HEK293 (cell line): ENCODE data around the gene NFIB.

Experiments used
- HOXC10 ChIP-seq: sonication (generic); formaldehyde crosslinking; IDR thresholded peaks from 2 replicates; pipeline ENCODE4 v1.8.1; 2023; ENCODE audit warnings: mild to moderate bottlenecking, missing genetic modification reagents
- MEIS1 ChIP-seq: sonication (generic); formaldehyde crosslinking; IDR thresholded peaks from 2 replicates; pipeline ENCODE4 v1.8.1; 2022; ENCODE audit warnings: missing genetic modification reagents, mild to moderate bottlenecking, borderline replicate concordance
- OSR2 ChIP-seq: fragments of 450-650 bp; formaldehyde crosslinking; IDR thresholded peaks from 2 replicates; pipeline ENCODE4 v1.5.1; 2016; ENCODE audit warnings: missing biosample characterization, missing genetic modification characterization
- SP3 ChIP-seq: fragments of 450-650 bp; formaldehyde crosslinking; IDR thresholded peaks from 2 replicates; pipeline ENCODE4 v1.5.1; 2016; ENCODE audit warnings: missing biosample characterization, missing genetic modification characterization
- ZBTB21 ChIP-seq: fragments of 450-650 bp; formaldehyde crosslinking; IDR thresholded peaks from 2 replicates; pipeline ENCODE4 v1.5.1; 2017; ENCODE audit warnings: missing biosample characterization, missing genetic modification characterization
- ZNF266 ChIP-seq: fragments of 450-650 bp; formaldehyde crosslinking; IDR thresholded peaks from 2 replicates; pipeline ENCODE4 v1.5.1; 2016; ENCODE audit warnings: missing biosample characterization, missing genetic modification characterization, low read depth
- ZNF274 ChIP-seq, 2 experiments: fragments of 200-500 bp in 1 of 2; fragments of 450-650 bp in 1 of 2; sonication (Bioruptor generic) in 1 of 2; formaldehyde crosslinking in 1 of 2; IDR thresholded peaks; 2 replicates each; pipeline versions ENCODE4 v1.5.1 to v1.6.1; 2014 to 2016; ENCODE audit warnings: borderline replicate concordance in 1 of 2, inconsistent platforms in 1 of 2, low read length in 1 of 2, missing biosample characterization in 1 of 2, missing genetic modification characterization in 1 of 2
- ZNF292 ChIP-seq: fragments of 450-650 bp; formaldehyde crosslinking; IDR thresholded peaks from 2 replicates; pipeline ENCODE4 v1.5.1; 2016; ENCODE audit warnings: low read depth, missing biosample characterization, missing genetic modification characterization, borderline replicate concordance
- ZNF311 ChIP-seq: fragments of 450-650 bp; formaldehyde crosslinking; IDR thresholded peaks from 2 replicates; pipeline ENCODE4 v1.5.1; 2017; ENCODE audit warnings: missing biosample characterization, missing genetic modification characterization, borderline replicate concordance
- ZNF37A ChIP-seq: fragments of 450-650 bp; IDR thresholded peaks from 2 replicates; pipeline ENCODE4 v1.5.1; 2018; ENCODE audit warnings: missing biosample characterization, missing genetic modification characterization
- ZNF394 ChIP-seq: fragments of 450-650 bp; formaldehyde crosslinking; IDR thresholded peaks from 2 replicates; pipeline ENCODE4 v1.5.1; 2016; ENCODE audit warnings: missing biosample characterization, missing genetic modification characterization, mild to moderate bottlenecking, moderate library complexity, borderline replicate concordance
- ZNF510 ChIP-seq: fragments of 450-650 bp; formaldehyde crosslinking; IDR thresholded peaks from 2 replicates; pipeline ENCODE4 v1.5.1; 2018; ENCODE audit warnings: mild to moderate bottlenecking, missing genetic modification characterization, missing biosample characterization; ENCODE audit not compliant: insufficient replicate concordance
- ZNF529 ChIP-seq: fragments of 450-650 bp; formaldehyde crosslinking; IDR thresholded peaks from 2 replicates; pipeline ENCODE4 v1.5.1; 2017; ENCODE audit warnings: missing genetic modification characterization, missing biosample characterization; ENCODE audit not compliant: insufficient replicate concordance
- ZNF585B ChIP-seq: fragments of 450-650 bp; formaldehyde crosslinking; IDR thresholded peaks from 2 replicates; pipeline ENCODE4 v1.5.1; 2016; ENCODE audit warnings: missing biosample characterization, missing genetic modification characterization
- ZNF677 ChIP-seq: fragments of 450-650 bp; IDR thresholded peaks from 2 replicates; pipeline ENCODE4 v1.5.0; 2018; ENCODE audit warnings: missing biosample characterization, mild to moderate bottlenecking, missing genetic modification characterization, moderate library complexity
- ZNF76 ChIP-seq: fragments of 450-650 bp; formaldehyde crosslinking; IDR thresholded peaks from 2 replicates; pipeline ENCODE4; 2016; ENCODE audit warnings: low read depth, missing biosample characterization, missing genetic modification characterization, borderline replicate concordance
- TF ChIP-seq, protein P1 (sequence below): fragments of 450-650 bp; formaldehyde crosslinking; IDR thresholded peaks from 2 replicates; pipeline ENCODE4 v1.5.1; 2016; ENCODE audit warnings: missing biosample characterization, missing genetic modification characterization
- TF ChIP-seq, protein P2 (sequence below): fragments of 450-650 bp; formaldehyde crosslinking; conservative IDR thresholded peaks from 2 replicates; pipeline ENCODE4 v1.5.1; 2016; ENCODE audit warnings: low read depth, missing biosample characterization, missing genetic modification characterization
- TF ChIP-seq, protein P3 (sequence below): fragments of 450-650 bp; formaldehyde crosslinking; IDR thresholded peaks from 2 replicates; pipeline ENCODE4 v1.5.1; 2016; ENCODE audit warnings: missing biosample characterization, missing genetic modification characterization
- TF ChIP-seq, protein P4 (sequence below): IDR thresholded peaks from 2 replicates; pipeline ENCODE4 v1.6.1; 2011; ENCODE audit warnings: mild to moderate bottlenecking, low read depth, low read length, borderline replicate concordance
- TF ChIP-seq, protein P5 (sequence below): fragments of 450-650 bp; formaldehyde crosslinking; IDR thresholded peaks from 2 replicates; pipeline ENCODE4; 2016; ENCODE audit warnings: missing biosample characterization, missing genetic modification characterization
- TF ChIP-seq, protein P6 (sequence below): fragments of 450-650 bp; formaldehyde crosslinking; IDR thresholded peaks from 2 replicates; pipeline ENCODE4 v1.5.1; 2017; ENCODE audit warnings: missing biosample characterization, missing genetic modification characterization
- TF ChIP-seq, protein P7 (sequence below): fragments of 450-650 bp; formaldehyde crosslinking; IDR thresholded peaks from 2 replicates; pipeline ENCODE4 v1.5.1; 2017; ENCODE audit warnings: missing biosample characterization, missing genetic modification characterization

The NFIB gene

DNA sequence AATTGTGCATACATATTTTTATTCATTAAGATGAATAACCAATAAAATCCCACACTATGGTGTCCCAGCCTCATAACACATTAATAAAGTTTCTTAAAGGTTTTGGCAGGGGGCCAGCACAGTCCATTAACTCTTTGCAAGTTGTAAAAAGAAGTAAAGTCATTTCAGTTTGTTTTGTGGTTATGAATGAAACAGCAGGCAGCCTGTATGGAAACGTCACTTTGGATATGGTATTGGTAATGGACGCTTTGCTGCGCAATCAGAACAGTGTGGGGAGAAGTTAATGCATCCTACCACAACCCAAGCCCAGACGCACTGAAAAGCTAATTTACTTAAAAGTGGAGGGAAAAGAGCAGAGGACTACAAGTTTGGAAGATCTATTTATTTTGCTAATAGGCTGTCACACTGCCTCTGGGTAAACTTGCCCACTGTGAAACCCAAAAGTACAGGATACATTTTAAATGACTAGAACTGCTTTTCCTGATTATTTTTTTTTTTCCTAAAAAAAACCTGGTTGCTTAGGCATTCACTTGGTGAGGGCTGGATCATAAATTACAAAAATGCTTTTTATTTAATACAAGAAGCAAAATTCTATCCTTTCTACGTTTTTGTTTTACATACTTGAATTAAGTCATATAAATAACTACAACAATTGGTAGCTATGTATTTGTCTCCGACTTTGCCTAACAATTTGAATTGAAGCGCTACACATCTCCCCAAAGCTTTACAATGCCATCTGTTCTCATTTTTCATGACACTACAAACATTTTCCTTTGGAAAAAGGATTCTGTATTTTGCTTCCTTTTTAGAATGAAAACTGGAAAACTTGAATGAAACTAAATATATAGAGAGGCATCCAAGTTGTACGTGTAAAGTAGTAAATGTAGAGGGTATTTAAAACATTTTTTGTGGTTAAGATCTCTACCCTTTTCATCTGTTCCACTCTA is 104.3 kb downstream of the NFIB start (continued):
- TF ChIP-seq, protein P1, sequence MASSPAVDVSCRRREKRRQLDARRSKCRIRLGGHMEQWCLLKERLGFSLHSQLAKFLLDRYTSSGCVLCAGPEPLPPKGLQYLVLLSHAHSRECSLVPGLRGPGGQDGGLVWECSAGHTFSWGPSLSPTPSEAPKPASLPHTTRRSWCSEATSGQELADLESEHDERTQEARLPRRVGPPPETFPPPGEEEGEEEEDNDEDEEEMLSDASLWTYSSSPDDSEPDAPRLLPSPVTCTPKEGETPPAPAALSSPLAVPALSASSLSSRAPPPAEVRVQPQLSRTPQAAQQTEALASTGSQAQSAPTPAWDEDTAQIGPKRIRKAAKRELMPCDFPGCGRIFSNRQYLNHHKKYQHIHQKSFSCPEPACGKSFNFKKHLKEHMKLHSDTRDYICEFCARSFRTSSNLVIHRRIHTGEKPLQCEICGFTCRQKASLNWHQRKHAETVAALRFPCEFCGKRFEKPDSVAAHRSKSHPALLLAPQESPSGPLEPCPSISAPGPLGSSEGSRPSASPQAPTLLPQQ (tag by site-specific recombination) = 0 out of 2 replicates have a peak, but pooled peaks have one; percentile 32
- TF ChIP-seq ZNF585B (tag by site-specific recombination) (no peak), ZNF529 (tag by site-specific recombination) (no peak), ZNF394 (tag by site-specific recombination) (0 out of 2 replicates have a peak, but pooled peaks have one; percentile 19), HOXC10 (CRISPR knock-in tag) (no peak), ZNF292 (tag by site-specific recombination) (no peak), OSR2 (peak; percentile 91), ZNF510 (tag by site-specific recombination) (peak; percentile 34), SP3 (tag by site-specific recombination) (no peak), ZNF274 (IDR thresholded peaks at IDR 0.05; ENCODE audit: low read length) (no peak), ZNF274 (tag by site-specific recombination; IDR thresholded peaks at IDR 0.05; ENCODE audit: borderline replicate concordance) (no peak), ZNF311 (tag by site-specific recombination) (no peak), ZBTB21 (tag by site-specific recombination) (peak; percentile 66; the same call in 1 of the 2 replicates), ZNF76 (tag by site-specific recombination) (peak; percentile 43; the same call in 1 of the 2 replicates), ZNF266 (tag by site-specific recombination) (no peak), ZNF37A (peak; percentile 72), ZNF677 (tag by site-specific recombination) (no peak), MEIS1 (CRISPR knock-in tag) (no peak)
- TF ChIP-seq, protein P2, sequence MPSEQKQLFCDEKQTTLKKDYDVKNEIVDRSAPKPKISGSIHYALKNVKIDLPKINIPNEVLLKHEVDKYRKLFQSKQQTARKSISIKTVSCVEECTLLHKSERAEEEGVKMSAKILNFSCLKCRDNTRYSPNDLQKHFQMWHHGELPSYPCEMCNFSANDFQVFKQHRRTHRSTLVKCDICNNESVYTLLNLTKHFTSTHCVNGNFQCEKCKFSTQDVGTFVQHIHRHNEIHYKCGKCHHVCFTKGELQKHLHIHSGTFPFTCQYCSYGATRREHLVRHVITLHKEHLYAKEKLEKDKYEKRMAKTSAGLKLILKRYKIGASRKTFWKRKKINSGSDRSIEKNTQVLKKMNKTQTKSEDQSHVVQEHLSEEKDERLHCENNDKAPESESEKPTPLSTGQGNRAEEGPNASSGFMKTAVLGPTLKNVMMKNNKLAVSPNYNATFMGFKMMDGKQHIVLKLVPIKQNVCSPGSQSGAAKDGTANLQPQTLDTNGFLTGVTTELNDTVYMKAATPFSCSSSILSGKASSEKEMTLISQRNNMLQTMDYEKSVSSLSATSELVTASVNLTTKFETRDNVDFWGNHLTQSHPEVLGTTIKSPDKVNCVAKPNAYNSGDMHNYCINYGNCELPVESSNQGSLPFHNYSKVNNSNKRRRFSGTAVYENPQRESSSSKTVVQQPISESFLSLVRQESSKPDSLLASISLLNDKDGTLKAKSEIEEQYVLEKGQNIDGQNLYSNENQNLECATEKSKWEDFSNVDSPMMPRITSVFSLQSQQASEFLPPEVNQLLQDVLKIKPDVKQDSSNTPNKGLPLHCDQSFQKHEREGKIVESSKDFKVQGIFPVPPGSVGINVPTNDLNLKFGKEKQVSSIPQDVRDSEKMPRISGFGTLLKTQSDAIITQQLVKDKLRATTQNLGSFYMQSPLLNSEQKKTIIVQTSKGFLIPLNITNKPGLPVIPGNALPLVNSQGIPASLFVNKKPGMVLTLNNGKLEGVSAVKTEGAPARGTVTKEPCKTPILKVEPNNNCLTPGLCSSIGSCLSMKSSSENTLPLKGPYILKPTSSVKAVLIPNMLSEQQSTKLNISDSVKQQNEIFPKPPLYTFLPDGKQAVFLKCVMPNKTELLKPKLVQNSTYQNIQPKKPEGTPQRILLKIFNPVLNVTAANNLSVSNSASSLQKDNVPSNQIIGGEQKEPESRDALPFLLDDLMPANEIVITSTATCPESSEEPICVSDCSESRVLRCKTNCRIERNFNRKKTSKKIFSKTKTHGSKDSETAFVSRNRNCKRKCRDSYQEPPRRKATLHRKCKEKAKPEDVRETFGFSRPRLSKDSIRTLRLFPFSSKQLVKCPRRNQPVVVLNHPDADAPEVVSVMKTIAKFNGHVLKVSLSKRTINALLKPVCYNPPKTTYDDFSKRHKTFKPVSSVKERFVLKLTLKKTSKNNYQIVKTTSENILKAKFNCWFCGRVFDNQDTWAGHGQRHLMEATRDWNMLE (tag by site-specific recombination) = no peak
- TF ChIP-seq, protein P3, sequence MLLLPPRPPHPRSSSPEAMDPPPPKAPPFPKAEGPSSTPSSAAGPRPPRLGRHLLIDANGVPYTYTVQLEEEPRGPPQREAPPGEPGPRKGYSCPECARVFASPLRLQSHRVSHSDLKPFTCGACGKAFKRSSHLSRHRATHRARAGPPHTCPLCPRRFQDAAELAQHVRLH (tag by site-specific recombination) = peak; percentile 39; the same call in 1 of the 2 replicates
- TF ChIP-seq, protein P4, sequence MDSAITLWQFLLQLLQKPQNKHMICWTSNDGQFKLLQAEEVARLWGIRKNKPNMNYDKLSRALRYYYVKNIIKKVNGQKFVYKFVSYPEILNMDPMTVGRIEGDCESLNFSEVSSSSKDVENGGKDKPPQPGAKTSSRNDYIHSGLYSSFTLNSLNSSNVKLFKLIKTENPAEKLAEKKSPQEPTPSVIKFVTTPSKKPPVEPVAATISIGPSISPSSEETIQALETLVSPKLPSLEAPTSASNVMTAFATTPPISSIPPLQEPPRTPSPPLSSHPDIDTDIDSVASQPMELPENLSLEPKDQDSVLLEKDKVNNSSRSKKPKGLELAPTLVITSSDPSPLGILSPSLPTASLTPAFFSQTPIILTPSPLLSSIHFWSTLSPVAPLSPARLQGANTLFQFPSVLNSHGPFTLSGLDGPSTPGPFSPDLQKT = no peak
- TF ChIP-seq, protein P5, sequence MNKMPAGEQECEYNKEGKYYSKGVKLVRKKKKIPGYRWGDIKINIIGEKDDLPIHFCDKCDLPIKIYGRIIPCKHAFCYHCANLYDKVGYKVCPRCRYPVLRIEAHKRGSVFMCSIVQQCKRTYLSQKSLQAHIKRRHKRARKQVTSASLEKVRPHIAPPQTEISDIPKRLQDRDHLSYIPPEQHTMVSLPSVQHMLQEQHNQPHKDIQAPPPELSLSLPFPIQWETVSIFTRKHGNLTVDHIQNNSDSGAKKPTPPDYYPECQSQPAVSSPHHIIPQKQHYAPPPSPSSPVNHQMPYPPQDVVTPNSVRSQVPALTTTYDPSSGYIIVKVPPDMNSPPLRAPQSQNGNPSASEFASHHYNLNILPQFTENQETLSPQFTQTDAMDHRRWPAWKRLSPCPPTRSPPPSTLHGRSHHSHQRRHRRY (tag by site-specific recombination) = 0 out of 2 replicates have a peak, but pooled peaks have one; percentile 21
- TF ChIP-seq, protein P6, sequence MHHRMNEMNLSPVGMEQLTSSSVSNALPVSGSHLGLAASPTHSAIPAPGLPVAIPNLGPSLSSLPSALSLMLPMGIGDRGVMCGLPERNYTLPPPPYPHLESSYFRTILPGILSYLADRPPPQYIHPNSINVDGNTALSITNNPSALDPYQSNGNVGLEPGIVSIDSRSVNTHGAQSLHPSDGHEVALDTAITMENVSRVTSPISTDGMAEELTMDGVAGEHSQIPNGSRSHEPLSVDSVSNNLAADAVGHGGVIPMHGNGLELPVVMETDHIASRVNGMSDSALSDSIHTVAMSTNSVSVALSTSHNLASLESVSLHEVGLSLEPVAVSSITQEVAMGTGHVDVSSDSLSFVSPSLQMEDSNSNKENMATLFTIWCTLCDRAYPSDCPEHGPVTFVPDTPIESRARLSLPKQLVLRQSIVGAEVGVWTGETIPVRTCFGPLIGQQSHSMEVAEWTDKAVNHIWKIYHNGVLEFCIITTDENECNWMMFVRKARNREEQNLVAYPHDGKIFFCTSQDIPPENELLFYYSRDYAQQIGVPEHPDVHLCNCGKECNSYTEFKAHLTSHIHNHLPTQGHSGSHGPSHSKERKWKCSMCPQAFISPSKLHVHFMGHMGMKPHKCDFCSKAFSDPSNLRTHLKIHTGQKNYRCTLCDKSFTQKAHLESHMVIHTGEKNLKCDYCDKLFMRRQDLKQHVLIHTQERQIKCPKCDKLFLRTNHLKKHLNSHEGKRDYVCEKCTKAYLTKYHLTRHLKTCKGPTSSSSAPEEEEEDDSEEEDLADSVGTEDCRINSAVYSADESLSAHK = peak; percentile 68
- TF ChIP-seq, protein P7, sequence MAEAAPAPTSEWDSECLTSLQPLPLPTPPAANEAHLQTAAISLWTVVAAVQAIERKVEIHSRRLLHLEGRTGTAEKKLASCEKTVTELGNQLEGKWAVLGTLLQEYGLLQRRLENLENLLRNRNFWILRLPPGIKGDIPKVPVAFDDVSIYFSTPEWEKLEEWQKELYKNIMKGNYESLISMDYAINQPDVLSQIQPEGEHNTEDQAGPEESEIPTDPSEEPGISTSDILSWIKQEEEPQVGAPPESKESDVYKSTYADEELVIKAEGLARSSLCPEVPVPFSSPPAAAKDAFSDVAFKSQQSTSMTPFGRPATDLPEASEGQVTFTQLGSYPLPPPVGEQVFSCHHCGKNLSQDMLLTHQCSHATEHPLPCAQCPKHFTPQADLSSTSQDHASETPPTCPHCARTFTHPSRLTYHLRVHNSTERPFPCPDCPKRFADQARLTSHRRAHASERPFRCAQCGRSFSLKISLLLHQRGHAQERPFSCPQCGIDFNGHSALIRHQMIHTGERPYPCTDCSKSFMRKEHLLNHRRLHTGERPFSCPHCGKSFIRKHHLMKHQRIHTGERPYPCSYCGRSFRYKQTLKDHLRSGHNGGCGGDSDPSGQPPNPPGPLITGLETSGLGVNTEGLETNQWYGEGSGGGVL = no peak
